GM21423 (cell line): ENCODE results near the gene ZFPM1.

Experiments used
- ATAC-seq: cut with Tn5 transposase; IDR thresholded peaks from one replicate; pipeline ENCODE4 v1.9.1; 2021; ENCODE audit warnings: mild to moderate bottlenecking, moderate library complexity; ENCODE audit not compliant: unreplicated experiment

Gene ZFPM1

GRCh38 chr16:88524973-88525662 is 72.0 kb downstream of the ZFPM1 start:
- ATAC-seq: no peak

- no peak for ATAC-seq
Observed at GRCh38 chr16:88525663-88525990, 72.5 kb downstream of the ZFPM1 start.

- ATAC-seq: no peak
Observed at GRCh38 chr16:88526008-88526905, 73.2 kb downstream of the ZFPM1 start.

- ATAC-seq: no peak
Observed at GRCh38 chr16:88526906-88527185, 73.8 kb downstream of the ZFPM1 start.

- no peak for ATAC-seq
Observed at GRCh38 chr16:88527186-88527936, 74.3 kb downstream of the ZFPM1 start.

- ATAC-seq: no peak
Observed at GRCh38 chr16:88527937-88528743, 75.1 kb downstream of the ZFPM1 start.

GRCh38 chr16:88528902-88529318 is 75.8 kb downstream of the ZFPM1 start:
- ATAC-seq: no peak

GRCh38 chr16:88529596-88529995 is 76.5 kb downstream of the ZFPM1 start:
- no peak for ATAC-seq

GRCh38 chr16:88530051-88530857 is 77.2 kb downstream of the ZFPM1 start:
- ATAC-seq: no peak

- ATAC-seq: no peak
Observed at GRCh38 chr16:88530858-88531203, 77.8 kb downstream of the ZFPM1 start.

GRCh38 chr16:88531346-88531745 is 78.3 kb downstream of the ZFPM1 start:
- no peak for ATAC-seq

- no peak for ATAC-seq
Observed at GRCh38 chr16:88531931-88532433, 78.9 kb downstream of the ZFPM1 start.

- no peak for ATAC-seq
Observed at GRCh38 chr16:88532434-88533241, 79.6 kb downstream of the ZFPM1 start.

- no peak for ATAC-seq
Observed at GRCh38 chr16:88533381-88533917, 80.4 kb downstream of the ZFPM1 start.

GRCh38 chr16:88533932-88534637 is 81.0 kb downstream of the ZFPM1 start:
- peak; percentile 56 for ATAC-seq

GRCh38 chr16:88534638-88535190 is 81.6 kb downstream of the ZFPM1 start:
- ATAC-seq: peak; percentile 23

GRCh38 chr16:88535191-88535856 is 82.2 kb downstream of the ZFPM1 start:
- no peak for ATAC-seq

GRCh38 chr16:88535857-88536222 is 82.8 kb downstream of the ZFPM1 start:
- ATAC-seq: no peak
